Measurements from ENCODE around the gene EVC2.
A peak's percentile ranks its signal among the peaks of the same experiment; 100 is the strongest.

EVC2 gene

DNA sequence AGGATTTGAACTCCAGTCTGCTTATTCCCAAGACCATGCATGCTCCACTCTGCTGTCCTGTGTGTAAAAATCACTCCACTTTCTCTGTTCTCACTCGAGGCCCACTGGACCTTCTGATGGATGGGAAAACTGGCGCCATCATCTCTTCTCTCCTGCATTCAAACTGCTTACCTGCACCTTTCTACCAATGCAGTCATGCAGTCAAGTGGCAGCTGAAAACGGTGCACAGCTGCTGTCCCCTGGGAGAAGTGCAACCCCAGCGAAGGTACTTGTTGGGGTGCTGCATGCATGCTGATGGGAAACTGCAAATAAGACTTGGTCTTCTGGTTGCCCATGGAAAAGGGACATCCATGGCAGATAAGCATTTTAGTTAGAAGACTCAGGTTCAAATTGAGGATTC, 147.1 kb downstream of the EVC2 start:
- DNase-seq: no peak

DNA sequence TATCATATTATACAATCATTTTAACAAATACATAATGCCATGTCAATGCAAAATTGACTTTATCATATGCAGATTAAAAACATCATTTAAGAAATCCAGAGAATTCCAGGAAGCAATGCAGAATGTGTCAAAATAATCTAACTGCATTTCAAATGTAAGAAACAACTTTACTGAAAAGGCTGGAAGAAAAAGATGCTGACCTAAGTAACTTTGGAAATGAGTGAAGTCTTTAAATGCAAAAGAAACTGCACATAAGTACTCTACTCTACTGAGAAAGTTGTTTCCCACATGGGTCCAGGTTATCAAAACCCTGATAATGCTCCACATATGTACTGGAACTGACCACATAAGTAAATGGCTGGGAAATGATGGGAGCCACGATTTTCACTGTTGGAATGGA, 149.9 kb downstream of the EVC2 start:
- no peak for DNase-seq

DNA sequence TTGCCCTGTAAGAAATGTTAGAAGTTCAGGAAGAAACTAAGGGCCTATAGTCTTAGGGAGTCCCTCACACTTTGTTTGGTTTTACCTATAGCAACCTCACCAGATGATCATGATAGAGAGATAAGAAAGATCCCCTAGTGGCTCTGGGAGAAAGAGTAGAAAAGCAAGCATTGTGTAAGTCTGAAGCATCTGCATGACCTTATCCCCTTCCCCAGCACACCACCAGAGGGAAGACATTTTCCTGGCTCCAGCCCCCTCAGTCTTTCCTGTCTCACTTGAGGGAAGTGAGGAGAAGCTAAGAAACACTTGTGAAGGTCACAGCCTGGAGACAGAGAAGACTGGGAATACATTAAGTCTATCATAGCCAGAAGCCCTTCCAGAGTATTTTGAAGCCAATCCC, 154.0 kb downstream of the EVC2 start:
- DNase-seq: no peak

DNA sequence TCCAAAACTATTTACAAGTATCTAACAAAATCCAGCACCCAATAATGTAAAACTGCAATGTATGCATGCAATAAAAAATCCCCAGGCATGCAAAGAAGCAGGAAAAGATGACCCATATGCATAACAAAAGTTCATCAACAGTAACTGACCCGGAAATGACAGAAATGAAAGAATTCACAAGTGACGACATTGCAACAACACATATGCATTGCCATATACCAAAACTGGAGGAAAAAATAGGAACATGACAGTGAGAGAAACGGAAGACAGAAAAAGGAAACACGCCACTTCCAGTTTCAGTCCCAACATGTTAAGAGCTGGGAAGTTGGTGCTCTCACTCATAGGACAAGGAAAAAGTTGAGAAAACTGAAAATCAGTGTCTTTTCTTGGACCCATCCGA, 154.6 kb downstream of the EVC2 start:
- DNase-seq: no peak

DNA sequence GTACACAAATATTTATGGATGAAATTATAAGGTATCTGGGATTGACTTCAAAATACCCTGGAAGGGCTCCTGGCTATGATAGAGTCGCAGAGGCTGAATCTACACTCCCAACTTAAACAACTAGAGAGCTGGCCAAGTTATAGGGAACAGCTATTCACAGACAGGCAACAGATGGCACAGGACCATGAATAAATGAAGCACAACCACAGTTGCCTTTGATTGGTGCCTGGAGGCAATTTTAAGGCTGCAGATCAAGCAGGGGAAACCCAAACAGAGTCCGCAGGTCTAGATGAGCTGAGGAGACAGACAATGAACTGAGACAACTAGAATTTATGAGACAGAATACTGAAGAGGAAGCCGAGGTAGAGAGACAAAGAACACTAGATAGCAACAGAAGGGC, 155.9 kb downstream of the EVC2 start:
- no peak for DNase-seq

DNA sequence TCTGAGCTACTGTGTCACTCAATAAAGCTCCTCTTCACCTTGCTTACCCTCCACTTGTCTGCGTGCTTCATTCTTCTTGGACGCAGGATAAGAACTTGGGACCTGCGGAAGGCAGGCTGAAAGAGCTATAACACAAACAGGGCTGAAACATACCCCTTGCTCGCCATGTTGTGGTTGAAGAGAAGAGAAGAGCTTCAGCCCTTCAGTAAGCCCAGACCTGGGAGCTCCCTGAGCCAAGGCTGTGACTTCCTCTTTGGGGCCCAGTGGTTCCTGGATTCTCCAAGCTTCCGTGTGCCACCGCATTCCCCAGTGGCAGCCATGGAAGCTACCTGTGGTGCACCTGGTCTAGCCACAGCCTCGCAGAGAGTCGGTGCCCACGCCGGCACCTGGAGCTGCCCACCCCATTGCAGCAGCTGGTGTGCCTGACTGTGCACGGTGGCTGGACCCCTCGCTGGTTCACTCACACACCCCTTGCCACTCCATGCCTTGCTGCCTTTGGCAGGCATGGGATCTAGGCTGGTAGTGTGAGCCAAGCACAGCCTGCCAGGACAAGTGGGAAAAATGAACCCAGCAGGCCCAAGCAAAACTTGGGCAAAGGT, 160.6 kb downstream of the EVC2 start:
- DNase-seq: no peak

DNA sequence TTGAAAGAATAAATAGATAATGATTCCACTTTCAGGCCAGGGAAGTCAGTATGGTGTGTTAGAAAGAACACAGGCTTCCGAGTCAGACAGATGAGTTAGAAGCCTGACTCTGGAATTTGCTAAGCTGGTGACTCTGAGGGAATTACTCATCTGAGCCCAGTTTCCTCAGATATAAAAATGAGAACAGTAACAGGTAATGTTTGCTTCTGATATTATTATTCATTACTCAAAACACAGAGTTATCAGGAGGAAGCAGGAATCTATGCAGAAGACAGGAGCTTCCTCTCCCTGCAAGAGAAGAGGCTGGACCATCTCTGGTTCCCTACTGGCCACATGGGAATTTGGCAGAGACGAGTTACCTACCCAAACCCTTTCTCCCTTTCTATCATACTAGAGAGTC, 163.1 kb downstream of the EVC2 start:
- no peak for DNase-seq

DNA sequence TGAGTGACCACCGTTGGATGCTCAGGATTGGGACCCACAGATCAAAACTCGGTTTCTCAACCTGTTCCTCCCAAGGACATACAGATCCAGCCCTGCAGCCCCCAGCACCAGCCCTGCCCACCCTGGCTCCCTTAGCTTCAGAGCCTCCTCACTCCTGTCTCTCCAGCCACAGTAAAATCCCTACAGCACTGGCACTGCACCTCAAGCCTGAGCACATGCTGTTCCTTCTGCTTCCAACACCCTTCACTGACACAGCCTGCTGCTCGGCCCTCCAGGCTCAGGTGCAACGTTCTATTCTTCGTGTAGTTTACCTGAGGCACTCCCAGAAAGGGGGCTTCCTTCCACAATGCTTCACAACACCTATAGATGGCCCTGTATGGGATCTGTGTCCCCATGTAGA, 163.6 kb downstream of the EVC2 start:
- DNase-seq: no peak

DNA sequence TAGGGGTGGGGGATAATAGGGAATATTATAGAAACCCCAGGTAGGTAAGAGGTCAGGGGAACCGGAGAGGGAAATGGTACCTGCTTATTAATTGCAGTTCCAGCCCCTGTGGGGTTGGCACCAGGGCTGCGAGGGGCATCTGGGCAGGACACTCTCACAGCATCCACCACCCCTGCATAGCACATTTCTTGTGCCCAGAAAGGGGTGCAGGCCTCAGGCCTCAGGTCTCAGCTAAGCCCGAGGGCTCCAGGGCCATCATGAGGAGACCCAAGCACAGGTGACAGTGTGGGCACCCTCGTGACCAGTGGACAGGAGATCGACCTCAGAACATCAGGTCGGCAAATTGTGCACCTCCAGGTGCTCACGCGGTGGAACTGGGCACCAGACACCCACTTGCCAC, 164.7 kb downstream of the EVC2 start:
- no peak for DNase-seq

DNA sequence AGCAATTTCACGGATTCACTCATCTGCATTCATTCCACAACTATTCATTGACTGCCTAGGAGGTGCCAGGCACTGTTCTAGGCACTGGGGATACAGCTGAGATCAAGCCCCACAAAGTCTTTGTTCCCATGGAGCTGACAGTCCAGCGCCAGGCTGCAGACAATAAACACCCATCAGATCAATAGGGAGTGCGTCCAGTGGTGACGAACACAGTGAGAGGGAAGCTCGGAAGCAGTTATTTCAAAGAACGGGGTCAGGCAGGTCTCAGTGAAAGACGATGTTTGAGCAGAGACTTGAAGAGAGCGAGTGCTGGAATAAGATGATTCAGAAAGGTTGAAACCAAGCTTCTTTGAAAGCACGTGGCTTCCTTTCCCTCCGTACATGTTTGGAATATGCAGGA, 167.2 kb downstream of the EVC2 start:
- DNase-seq: no peak

DNA sequence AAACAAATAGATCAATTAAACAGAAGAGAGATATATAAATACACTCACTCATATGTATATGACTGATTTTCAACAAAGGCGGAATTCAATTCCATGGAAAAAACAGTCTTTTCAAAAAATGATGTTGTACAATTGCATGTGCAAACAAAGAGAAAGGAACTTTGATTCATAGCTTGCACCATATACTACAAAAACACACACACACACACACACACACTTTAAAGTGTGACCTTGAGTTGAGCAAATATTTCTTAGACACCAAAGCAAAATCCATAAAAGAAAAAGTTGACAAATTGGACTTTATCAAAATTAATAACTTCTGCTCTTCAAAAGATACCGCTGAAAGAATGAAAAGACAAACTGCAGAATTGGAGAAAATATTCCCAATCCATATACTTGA, 168.8 kb downstream of the EVC2 start:
- no peak for DNase-seq

DNA sequence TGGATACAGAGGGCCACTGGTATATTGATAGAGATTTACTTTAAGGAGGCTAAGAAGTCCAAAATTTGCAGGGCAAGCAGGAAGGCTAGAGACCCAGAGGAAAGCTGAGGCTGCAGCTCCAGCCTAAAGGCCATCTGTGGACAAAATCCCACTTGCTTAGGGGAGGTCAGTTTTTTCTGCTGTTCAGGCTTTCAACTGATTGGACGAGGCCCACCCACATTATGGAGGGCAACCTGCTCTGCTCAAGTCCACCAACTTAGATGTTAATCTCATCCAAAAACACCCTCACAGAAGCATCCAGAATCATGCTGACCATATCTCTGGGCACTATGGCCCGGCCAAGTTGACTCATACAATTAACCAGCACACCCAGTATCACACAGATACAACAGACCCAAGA, 176.3 kb downstream of the EVC2 start:
- no peak for DNase-seq

DNA sequence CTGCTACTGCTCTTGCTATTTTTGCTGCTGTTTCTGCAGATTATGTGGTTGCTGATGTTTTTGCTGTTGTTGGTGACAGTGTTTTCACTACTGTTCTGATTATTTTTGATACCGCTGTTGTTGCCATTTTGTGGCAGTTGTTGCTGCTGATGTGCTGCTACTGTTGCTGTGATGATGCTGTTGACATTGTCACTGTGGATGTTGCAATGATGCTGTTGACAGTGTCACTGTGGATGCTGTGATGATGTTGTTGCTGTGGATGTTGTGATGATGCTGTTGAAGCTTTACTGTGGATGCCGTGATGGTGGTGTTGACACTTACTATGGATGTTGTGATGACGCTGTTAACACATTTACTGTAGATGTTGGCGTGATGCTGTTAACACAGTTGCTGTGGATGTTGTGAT, 180.3 kb downstream of the EVC2 start:
- DNase-seq: no peak

DNA sequence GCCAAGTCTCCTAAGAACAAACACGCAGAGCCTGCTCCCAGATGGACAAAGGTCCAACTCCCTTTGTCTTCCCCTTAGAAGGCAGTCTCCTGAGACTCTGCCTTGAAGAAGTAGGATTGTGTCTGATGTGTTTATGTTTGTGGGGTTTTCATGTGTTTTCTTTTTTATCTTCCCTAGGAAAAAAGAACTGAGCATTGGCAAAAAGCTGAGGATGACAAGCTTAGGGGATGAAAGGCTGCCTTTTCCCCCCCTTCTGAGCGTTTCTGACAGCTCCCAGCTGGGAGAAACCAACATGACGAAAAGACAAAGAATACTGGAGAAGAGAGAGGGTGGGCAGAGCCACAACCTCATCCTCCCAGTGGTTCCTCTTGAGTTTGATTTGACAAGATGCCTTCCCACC, 181.1 kb downstream of the EVC2 start:
- DNase-seq: no peak

DNA sequence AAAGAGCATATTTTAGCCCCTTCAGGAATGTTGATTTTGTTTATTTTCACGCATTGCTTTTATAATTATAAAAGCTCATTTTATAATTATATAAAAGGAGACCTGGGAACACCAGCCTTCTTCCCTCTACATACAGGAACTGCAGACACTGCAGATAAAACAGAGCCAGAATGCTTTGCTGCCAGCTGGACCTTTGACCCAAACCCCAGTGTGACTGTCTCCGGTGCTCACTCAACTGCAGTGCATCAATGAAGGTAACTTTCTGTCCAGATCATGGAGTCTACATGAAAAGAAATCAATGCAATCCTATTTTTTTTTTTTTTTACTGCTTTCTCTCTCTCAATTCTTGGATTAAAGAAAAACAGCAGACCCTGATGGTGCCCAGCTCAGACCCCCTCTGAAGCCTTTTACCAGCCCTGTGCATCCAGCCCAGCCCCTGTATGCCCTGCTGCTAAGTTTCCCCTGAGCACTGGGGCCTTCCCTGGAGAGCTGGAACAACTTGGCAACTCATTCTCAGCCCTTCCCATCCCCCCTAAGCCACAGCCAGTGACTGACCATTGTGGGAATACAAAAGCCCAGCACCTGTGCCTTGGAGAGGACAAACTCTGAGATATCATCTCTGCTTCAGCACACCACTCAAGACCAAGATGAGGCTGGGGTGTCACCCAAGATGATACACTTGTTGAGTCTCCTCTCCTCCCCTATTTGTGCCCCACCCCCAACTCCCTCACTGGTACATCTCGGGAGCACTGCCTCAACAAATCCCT, 182.1 kb downstream of the EVC2 start:
- no peak for DNase-seq

DNA sequence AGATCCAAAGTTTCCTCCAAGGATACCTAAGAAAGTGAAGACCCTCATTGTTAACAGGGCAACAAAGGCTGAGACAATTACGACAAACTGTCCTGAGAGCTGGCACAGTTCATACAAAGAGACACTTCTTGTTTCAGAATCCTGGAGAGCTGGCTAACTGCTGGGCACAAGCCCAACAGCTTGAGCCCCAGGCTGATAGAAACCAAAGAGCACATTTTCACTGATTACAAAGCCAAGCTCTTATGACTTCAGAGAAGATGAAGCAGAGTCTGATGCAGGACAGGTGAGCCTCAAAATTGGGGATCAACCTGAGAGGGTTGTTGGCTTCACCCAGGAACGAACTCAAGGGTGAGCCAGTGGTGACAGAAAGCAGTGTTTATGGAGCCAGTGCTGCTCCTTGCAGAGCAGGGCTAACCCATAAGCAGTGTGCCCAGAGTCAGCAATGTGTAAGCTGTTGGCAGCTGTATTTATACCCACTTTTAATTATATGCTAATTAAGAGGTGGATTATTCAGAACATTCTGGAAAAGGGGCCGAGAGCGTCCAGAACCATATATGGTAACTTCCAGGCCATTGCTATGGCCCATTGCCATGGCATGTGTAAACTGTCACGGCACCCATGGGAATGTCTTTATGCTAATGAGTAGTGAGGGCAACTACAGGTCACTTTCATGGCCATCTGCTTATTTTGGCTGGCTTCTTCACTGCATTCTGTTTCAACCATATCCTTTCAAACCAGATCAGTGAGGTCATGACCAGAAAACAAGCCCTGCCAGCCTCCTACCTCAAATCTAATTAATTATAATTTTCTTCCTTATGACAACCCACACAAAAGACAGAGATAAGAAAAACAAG, 183.7 kb downstream of the EVC2 start:
- DNase-seq: peak; percentile 48

DNA sequence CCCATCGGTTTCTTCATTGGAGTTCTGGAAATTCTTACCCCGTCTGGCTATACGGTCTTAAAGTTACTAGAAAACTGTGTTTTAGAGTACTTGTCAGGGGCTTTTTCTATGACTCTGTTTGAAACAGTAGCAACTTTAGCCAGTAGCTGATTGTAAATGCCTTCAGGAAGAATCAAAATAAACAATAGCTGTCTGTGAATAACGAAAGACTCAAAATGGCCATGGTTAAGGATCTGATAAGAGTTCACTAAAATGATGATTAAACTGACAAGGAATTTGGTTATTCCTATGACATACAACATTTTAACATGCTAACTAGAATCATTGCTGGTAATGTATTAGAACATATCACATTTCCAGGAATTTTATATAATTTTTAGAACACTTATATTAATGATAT, 191.0 kb downstream of the EVC2 start:
- no peak for DNase-seq

DNA sequence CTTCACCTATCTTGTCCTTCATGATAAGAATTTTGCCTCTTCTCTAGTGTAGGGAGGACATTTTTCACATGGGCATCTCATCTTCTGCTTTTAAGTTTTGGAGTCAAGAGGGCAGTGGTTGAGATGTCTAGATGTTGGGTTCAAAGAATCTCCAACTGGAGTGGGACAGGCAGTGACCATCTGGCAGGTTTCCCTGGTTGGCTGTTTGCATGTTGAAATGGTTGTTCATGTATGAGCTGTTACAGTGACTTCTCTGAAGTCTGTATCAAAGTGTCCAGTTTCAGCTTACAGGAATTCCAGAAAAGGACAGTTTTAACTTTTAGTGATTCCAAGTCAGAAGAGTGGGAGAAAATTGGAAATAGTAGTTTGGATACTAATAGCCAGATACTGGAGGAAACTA, 192.7 kb downstream of the EVC2 start:
- DNase-seq: no peak

Data from NCI-H524 treated with DMSO at 0.1 percent for 48 hours (cell line).